ENCODE data around the gene ADGRG3. TPM values are rescaled to one million over a fixed set of nuclear protein-coding genes. Genes with fewer than 3 reads are reported as not detected.

ADGRG3 gene
- total RNA-seq, 1 experiment from 2014 or later = 0.46 TPM

GRCh38 chr16:57736419-57737351 is 68.6 kb downstream of the ADGRG3 start:
- H3K79me1 ChIP-seq (ENCODE audit: insufficient read depth, low read depth, low read length, poor library complexity, severe bottlenecking) = no peaks in the 10 kb centered on the region
- Mint-ChIP-seq H3K4me1 (peaks cover 11 to 18% of the 10 kb centered on the region in 2 experiments), H3K27ac (peak overlapping the region in 2 of 3 experiments; percentile 84 to 100; a peak in 4 of 7 replicates), H3K9me3 (no peaks in the 10 kb centered on the region), H3K4me3 (peak overlapping the region; percentile 97 to 98), H3K27me3 (ENCODE audit: low read depth) (no peaks in the 10 kb centered on the region; the same call in 1 of the 2 replicates), H3K36me3 (ENCODE audit: insufficient read depth in 1 of 3, low read depth in 3 of 3) (peaks cover 5 to 9% (median 9%) of the 10 kb centered on the region in 3 experiments; a peak in 3 of 7 replicates)
- peak overlapping the region; percentile 25 for H2BK12ac ChIP-seq (ENCODE audit: insufficient read length, low read depth, low read length)
- no peak overlapping the region for H2AK5ac ChIP-seq (ENCODE audit: insufficient read length, low read length)
- no peaks in the 10 kb centered on the region for H3K27me3 ChIP-seq (ENCODE audit: insufficient read depth, low read length)
- H2BK120ac ChIP-seq (ENCODE audit: low read depth, low read length, poor library complexity, severe bottlenecking) = no peak overlapping the region
- no peak overlapping the region for H2AFZ ChIP-seq (ENCODE audit: low read length)
- H3K56ac ChIP-seq (ENCODE audit: insufficient read length, low read depth, low read length) = no peak overlapping the region
- no peak; the same call in 2 of the 3 replicates for TF ChIP-seq CTCF (conservative IDR thresholded peaks at IDR 0.05)
- H4K20me1 ChIP-seq (ENCODE audit: control insufficient read depth, insufficient read depth, insufficient read length) = peaks cover 3% of the 10 kb centered on the region
- peak overlapping the region; percentile 88 for H3K18ac ChIP-seq (ENCODE audit: insufficient read length, low read depth, low read length)
- no peak overlapping the region for H3K4ac ChIP-seq (ENCODE audit: low read depth, low read length)
- no peak overlapping the region for H2BK20ac ChIP-seq (ENCODE audit: low read depth, low read length, poor library complexity, severe bottlenecking)
- H3K27ac ChIP-seq (ENCODE audit: insufficient read length, low read depth, low read length) = no peak overlapping the region
- peak; percentile 71 for DNase-seq
- H3K4me2 ChIP-seq (ENCODE audit: insufficient read depth, insufficient read length, low read length) = peak overlapping the region; percentile 88
- H3K14ac ChIP-seq (ENCODE audit: insufficient read depth, low read length) = peak overlapping the region; percentile 87; the same call in 1 of the 2 replicates
- H3K23ac ChIP-seq (ENCODE audit: insufficient read length, low read depth, low read length) = no peak overlapping the region
- no peak overlapping the region for H2BK5ac ChIP-seq (ENCODE audit: insufficient read length, low read length)
- peak overlapping the region; percentile 74 for H3K9ac ChIP-seq (ENCODE audit: extremely low read depth, insufficient read length, low read length)
- H4K91ac ChIP-seq (ENCODE audit: insufficient read length, low read depth, low read length) = no peak overlapping the region
- H3K9me3 ChIP-seq (ENCODE audit: control insufficient read depth, low read depth, low read length) = no peaks in the 10 kb centered on the region
- H3K79me2 ChIP-seq (ENCODE audit: insufficient read depth, low read length) = no peaks in the 10 kb centered on the region
- H2BK15ac ChIP-seq (ENCODE audit: low read depth, low read length) = no peak overlapping the region
- no peak overlapping the region for H4K8ac ChIP-seq (replicated peaks; ENCODE audit: insufficient read length, low read depth, low read length)
- H3K4me1 ChIP-seq (ENCODE audit: insufficient read depth, low read length) = no peaks in the 10 kb centered on the region
- H3K23me2 ChIP-seq (ENCODE audit: insufficient read length, low read depth, low read length, poor library complexity, severe bottlenecking) = peaks cover 11% of the 10 kb centered on the region
- H3T11ph ChIP-seq (ENCODE audit: low read length) = no peak overlapping the region
- H4K5ac ChIP-seq (ENCODE audit: insufficient read length, low read depth, low read length) = no peak overlapping the region
- no CpG with 5 or more reads among the region's 23 CpGs for WGBS (ENCODE audit: extremely low coverage, insufficient read length, low lambda C conversion rate)
